ENCODE data around the gene USP50. TPM values are rescaled to one million over a fixed set of nuclear protein-coding genes. Genes with fewer than 3 reads are reported as not detected.
A peak's percentile ranks its signal among the peaks of the same experiment; 100 is the strongest.
"Not testable (repeated sequence)": the region's sequence is repeated elsewhere in the genome, so short reads cannot be mapped to it uniquely, and the experiment has no call there.

The USP50 gene
- not detected for total RNA-seq

- Mint-ChIP-seq H3K9me3 (no peaks in the 10 kb centered on the region), H3K4me1 (ENCODE audit: low read depth) (no peaks in the 10 kb centered on the region), H3K4me3 (no peak within 1 kb of the TSS), H3K27me3 (peaks cover 3% of the 10 kb centered on the region), H3K36me3 (no peaks in the 10 kb centered on the region), H3K27ac (no peak within 1 kb of the TSS)
- intact Hi-C loops (cut with micrococcal nuclease) = no loop called here
- DNase-seq = no peak
- CTCF ChIA-PET = no interaction called here
- POLR2A ChIA-PET = no interaction called here
Measured at GRCh38 chr15:50546566-50546965, at the start of gene USP50. TSS of gene USP50 (minus strand) at chr15:50546666. CDS start at chr15:50546525, 141 bp downstream.

- H3K36me3 Mint-ChIP-seq = peaks cover 37% of the 10 kb centered on the region
- no peak for DNase-seq
- no peak overlapping the region for H3K4me3 Mint-ChIP-seq
- ChIA-PET CTCF (no interaction called here), POLR2A (no interaction called here)
- no peaks in the 10 kb centered on the region for H3K27me3 Mint-ChIP-seq
- H3K4me1 Mint-ChIP-seq (ENCODE audit: low read depth) = no peaks in the 10 kb centered on the region
- H3K27ac Mint-ChIP-seq = no peak overlapping the region
- H3K9me3 Mint-ChIP-seq = no peaks in the 10 kb centered on the region
- intact Hi-C loops (cut with micrococcal nuclease) = no loop called here
Measured at GRCh38 chr15:50594311-50594710, 47.8 kb upstream of the USP50 start.

GRCh38 chr15:50593761-50594160, 47.3 kb upstream of the USP50 start:
- ChIA-PET CTCF (no interaction called here), POLR2A (no interaction called here)
- no peak overlapping the region for H3K27ac Mint-ChIP-seq

GRCh38 chr15:50590288-50590687, 43.8 kb upstream of the USP50 start:
- CTCF ChIA-PET = no interaction called here
- intact Hi-C loops (cut with micrococcal nuclease) = no loop called here
- peaks cover 37% of the 10 kb centered on the region for H3K36me3 Mint-ChIP-seq
- H3K27ac Mint-ChIP-seq = no peak overlapping the region
- POLR2A ChIA-PET = no interaction called here
- H3K9me3 Mint-ChIP-seq = no peaks in the 10 kb centered on the region
- DNase-seq = no peak
- no peaks in the 10 kb centered on the region for H3K4me1 Mint-ChIP-seq (ENCODE audit: low read depth)
- H3K27me3 Mint-ChIP-seq = no peaks in the 10 kb centered on the region
- no peak overlapping the region for H3K4me3 Mint-ChIP-seq

More at GRCh38 chr15:50593761-50594160, 47.3 kb upstream of the USP50 start:
- no peak for DNase-seq
- intact Hi-C loops (cut with micrococcal nuclease) = no loop called here
- Mint-ChIP-seq H3K27me3 (no peaks in the 10 kb centered on the region), H3K4me3 (no peak overlapping the region), H3K9me3 (no peaks in the 10 kb centered on the region), H3K36me3 (peaks cover 35% of the 10 kb centered on the region), H3K4me1 (ENCODE audit: low read depth) (no peaks in the 10 kb centered on the region)

- Mint-ChIP-seq H3K4me3 (no peak overlapping the region), H3K27ac (no peak overlapping the region), H3K27me3 (no peaks in the 10 kb centered on the region), H3K4me1 (ENCODE audit: low read depth) (no peaks in the 10 kb centered on the region), H3K36me3 (peaks cover 31% of the 10 kb centered on the region), H3K9me3 (no peaks in the 10 kb centered on the region)
- CTCF ChIA-PET = no interaction called here
- intact Hi-C loops (cut with micrococcal nuclease) = no loop called here
- no peak for DNase-seq
- POLR2A ChIA-PET = no interaction called here
Measured at GRCh38 chr15:50577492-50577891, 31.0 kb upstream of the USP50 start.

- ChIA-PET POLR2A (no interaction called here), CTCF (no interaction called here)
- intact Hi-C loops (cut with micrococcal nuclease) = no loop called here
- no peak for DNase-seq
- Mint-ChIP-seq H3K27ac (no peak overlapping the region), H3K4me3 (no peak overlapping the region), H3K27me3 (no peaks in the 10 kb centered on the region), H3K36me3 (peaks cover 27% of the 10 kb centered on the region), H3K4me1 (ENCODE audit: low read depth) (no peaks in the 10 kb centered on the region), H3K9me3 (no peaks in the 10 kb centered on the region)
Measured at GRCh38 chr15:50576166-50576565, 29.7 kb upstream of the USP50 start.

GRCh38 chr15:50573842-50574241, 27.4 kb upstream of the USP50 start:
- H3K27me3 Mint-ChIP-seq; H3K9me3 Mint-ChIP-seq; CTCF ChIA-PET; DNase-seq; POLR2A ChIA-PET; H3K27ac Mint-ChIP-seq; intact Hi-C loops (cut with micrococcal nuclease); H3K4me3 Mint-ChIP-seq; H3K4me1 Mint-ChIP-seq (ENCODE audit: low read depth): not testable (repeated sequence)
- H3K36me3 Mint-ChIP-seq = peaks cover 33% of the 10 kb centered on the region

- no peaks in the 10 kb centered on the region for H3K9me3 Mint-ChIP-seq
- peaks cover 21% of the 10 kb centered on the region for H3K4me1 Mint-ChIP-seq (ENCODE audit: low read depth)
- intact Hi-C loops (cut with micrococcal nuclease) = loop anchor here (5.0 to 10.0 kb wide), 2 partner anchors 79 to 211 kb away; no protein-coding TSS in a partner anchor
- H3K4me3 Mint-ChIP-seq = no peak overlapping the region
- H3K36me3 Mint-ChIP-seq = peaks cover 29% of the 10 kb centered on the region
- ChIA-PET POLR2A (interaction anchor here (0.9 kb wide), 1 partner anchor 128 kb away, joined by 4 read pairs; no protein-coding TSS in a partner anchor), CTCF (no interaction called here)
- no peak for DNase-seq
- H3K27me3 Mint-ChIP-seq = no peaks in the 10 kb centered on the region
- H3K27ac Mint-ChIP-seq = peak overlapping the region; percentile 72
Measured at GRCh38 chr15:50563756-50564155, 17.3 kb upstream of the USP50 start.

GRCh38 chr15:50562735-50563640, 16.5 kb upstream of the USP50 start:
- CTCF ChIA-PET = interaction anchor here (0.8 kb wide), 1 partner anchor 346 kb away, joined by 3 read pairs; no protein-coding TSS in a partner anchor

GRCh38 chr15:50558012-50558411, 11.5 kb upstream of the USP50 start:
- peaks cover 30% of the 10 kb centered on the region for H3K4me1 Mint-ChIP-seq (ENCODE audit: low read depth)
- H3K27me3 Mint-ChIP-seq = no peaks in the 10 kb centered on the region
- peaks cover 15% of the 10 kb centered on the region for H3K36me3 Mint-ChIP-seq
- intact Hi-C loops (cut with micrococcal nuclease) = no loop called here
- ChIA-PET POLR2A (interaction anchor here (0.6 kb wide), 1 partner anchor 202 kb away, joined by 3 read pairs; no protein-coding TSS in a partner anchor), CTCF (no interaction called here)
- no peaks in the 10 kb centered on the region for H3K9me3 Mint-ChIP-seq
- no peak for DNase-seq
- H3K4me3 Mint-ChIP-seq = no peak overlapping the region
- no peak overlapping the region for H3K27ac Mint-ChIP-seq

More at GRCh38 chr15:50562735-50563640, 16.5 kb upstream of the USP50 start:
- no peaks in the 10 kb centered on the region for H3K27me3 Mint-ChIP-seq
- no peak overlapping the region for H3K4me3 Mint-ChIP-seq
- H3K36me3 Mint-ChIP-seq = peaks cover 25% of the 10 kb centered on the region
- no peaks in the 10 kb centered on the region for H3K9me3 Mint-ChIP-seq
- H3K4me1 Mint-ChIP-seq (ENCODE audit: low read depth) = peaks cover 23% of the 10 kb centered on the region
- peak; percentile 38 for DNase-seq
- intact Hi-C loops (cut with micrococcal nuclease) = loop anchor here (5.0 to 10.0 kb wide), 2 partner anchors 78 to 211 kb away; no protein-coding TSS in a partner anchor
- POLR2A ChIA-PET = interaction anchor here (0.5 to 1.6 kb wide), 3 partner anchors 128 to 208 kb away, joined by 4 read pairs; partner anchors contain the start of genes GABPB1 and USP8
- peak overlapping the region; percentile 72 for H3K27ac Mint-ChIP-seq

GRCh38 chr15:50556642-50557371, 10.3 kb upstream of the USP50 start:
- peaks cover 7% of the 10 kb centered on the region for H3K36me3 Mint-ChIP-seq
- peak overlapping the region; percentile 44 for H3K27ac Mint-ChIP-seq
- POLR2A ChIA-PET = no interaction called here
- H3K9me3 Mint-ChIP-seq = no peaks in the 10 kb centered on the region
- peaks cover 23% of the 10 kb centered on the region for H3K4me1 Mint-ChIP-seq (ENCODE audit: low read depth)
- intact Hi-C loops (cut with micrococcal nuclease) = no loop called here
- H3K27me3 Mint-ChIP-seq = no peaks in the 10 kb centered on the region
- no peak overlapping the region for H3K4me3 Mint-ChIP-seq
- no peak for DNase-seq
- CTCF ChIA-PET = no interaction called here

GRCh38 chr15:50552238-50552637, 5.8 kb upstream of the USP50 start:
- Mint-ChIP-seq H3K4me3 (no peak overlapping the region), H3K27ac (no peak overlapping the region), H3K4me1 (ENCODE audit: low read depth) (peaks cover 13% of the 10 kb centered on the region), H3K9me3 (no peaks in the 10 kb centered on the region), H3K36me3 (peaks cover 4% of the 10 kb centered on the region), H3K27me3 (no peaks in the 10 kb centered on the region)
- no peak for DNase-seq
- CTCF ChIA-PET = no interaction called here
- POLR2A ChIA-PET = no interaction called here
- intact Hi-C loops (cut with micrococcal nuclease) = no loop called here
